Ovary (tissue), 3 donors: Measurements from ENCODE around the gene SMDT1.

Source experiments
- CTCF ChIP-seq, 3 donors: fragments of 450-650 bp in 2 of 3; fragments of 200-600 bp in 1 of 3; IDR thresholded peaks; one replicate each; pipeline versions ENCODE4 v1.5.1 to v1.8.0; 2016 to 2022; ENCODE audit warnings: antibody characterized with exemption in 3 of 3, mild to moderate bottlenecking in 1 of 3
- EP300 ChIP-seq: sonication (generic); formaldehyde crosslinking; IDR thresholded peaks from one replicate; pipeline ENCODE4 v1.6.1; 2017; ENCODE audit warnings: antibody characterized with exemption
- POLR2A ChIP-seq: fragments of 450-650 bp; IDR thresholded peaks from one replicate; pipeline ENCODE4 v1.6.1; 2017; ENCODE audit warnings: antibody characterized with exemption, mild to moderate bottlenecking, moderate library complexity
- donor health status: DM: no; HTN: no; CAD: no.

- TF ChIP-seq CTCF (IDR thresholded peaks at IDR 0.05), result no peak
- no peak for TF ChIP-seq EP300
- no peak for TF ChIP-seq POLR2A
Measured at GRCh38 chr22:42072606-42073330, 6.7 kb upstream of the SMDT1 start.
